ENCODE data around the gene R3HDM2.

Gene R3HDM2

GRCh38 chr12:57430931-57431566, at the start of gene R3HDM2:
Gene R3HDM2, minus strand, starts transcription at chr12:57431043. Its CDS starts 120,615 bp downstream, at chr12:57310428.
- DNase-seq = peak; percentile 95

DNA sequence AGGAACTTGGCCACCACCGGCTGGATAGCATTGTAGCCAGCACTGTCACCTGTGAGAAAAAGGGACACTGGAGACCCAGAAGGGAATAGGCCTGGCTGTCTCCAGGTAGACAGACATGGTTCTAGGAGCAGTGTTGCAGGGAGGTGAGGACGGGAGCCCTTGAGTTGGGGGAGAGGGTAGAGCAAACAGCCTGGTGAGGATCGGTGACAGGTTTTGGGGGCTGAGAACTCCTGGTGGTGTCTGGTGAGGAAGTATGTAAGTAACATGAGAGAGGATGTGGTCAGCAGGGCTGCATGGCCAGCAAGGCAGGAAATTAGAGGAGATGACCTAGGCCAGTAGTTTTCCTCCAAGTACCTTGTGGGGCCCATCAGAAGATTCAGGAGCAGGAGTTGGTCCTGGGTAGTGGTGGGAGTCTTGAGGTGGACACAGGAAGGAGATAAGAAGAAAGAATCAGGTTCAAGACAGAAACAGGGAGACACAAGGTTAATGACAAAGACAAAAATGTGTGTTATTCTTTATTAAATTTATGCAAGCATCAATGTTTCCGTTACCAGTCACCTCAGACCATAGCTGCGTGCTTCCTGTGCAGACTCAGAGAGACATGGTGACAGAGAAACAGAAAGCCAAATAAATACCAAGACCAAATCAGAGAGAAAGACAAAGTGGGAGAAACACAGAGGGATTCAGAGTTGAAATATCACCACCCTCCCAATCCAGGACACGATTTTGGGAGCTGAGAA, 48.7 kb upstream of the R3HDM2 start, which contains the start of gene ARHGAP9:
Gene ARHGAP9 (minus strand): TSS at position 491 of the 740 bp plus-strand sequence. CDS start 460 bp downstream, at position 31.
- DNase-seq = peak; percentile 87

DNA sequence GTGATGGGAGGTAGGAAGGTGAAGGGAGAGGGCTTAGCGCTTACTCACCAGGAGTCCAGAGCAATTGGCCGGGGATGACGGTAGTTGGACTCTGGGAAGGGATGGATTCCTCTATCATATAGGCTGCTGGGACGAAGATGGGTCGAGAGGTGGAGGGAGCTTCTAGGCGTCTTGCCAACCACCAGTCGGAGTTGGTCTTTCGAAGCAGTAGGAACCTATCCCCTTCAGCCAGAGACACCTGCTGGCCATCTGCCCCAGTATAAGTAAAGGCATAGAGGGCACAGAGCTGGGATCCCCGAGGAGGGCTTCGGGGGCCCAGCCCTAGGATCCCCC, 48.2 kb upstream of the R3HDM2 start:
- DNase-seq = no peak

- peak; percentile 79 for DNase-seq
These were observed 47.2 kb upstream of the R3HDM2 start for GRCh38 chr12:57477710-57478681.

DNA sequence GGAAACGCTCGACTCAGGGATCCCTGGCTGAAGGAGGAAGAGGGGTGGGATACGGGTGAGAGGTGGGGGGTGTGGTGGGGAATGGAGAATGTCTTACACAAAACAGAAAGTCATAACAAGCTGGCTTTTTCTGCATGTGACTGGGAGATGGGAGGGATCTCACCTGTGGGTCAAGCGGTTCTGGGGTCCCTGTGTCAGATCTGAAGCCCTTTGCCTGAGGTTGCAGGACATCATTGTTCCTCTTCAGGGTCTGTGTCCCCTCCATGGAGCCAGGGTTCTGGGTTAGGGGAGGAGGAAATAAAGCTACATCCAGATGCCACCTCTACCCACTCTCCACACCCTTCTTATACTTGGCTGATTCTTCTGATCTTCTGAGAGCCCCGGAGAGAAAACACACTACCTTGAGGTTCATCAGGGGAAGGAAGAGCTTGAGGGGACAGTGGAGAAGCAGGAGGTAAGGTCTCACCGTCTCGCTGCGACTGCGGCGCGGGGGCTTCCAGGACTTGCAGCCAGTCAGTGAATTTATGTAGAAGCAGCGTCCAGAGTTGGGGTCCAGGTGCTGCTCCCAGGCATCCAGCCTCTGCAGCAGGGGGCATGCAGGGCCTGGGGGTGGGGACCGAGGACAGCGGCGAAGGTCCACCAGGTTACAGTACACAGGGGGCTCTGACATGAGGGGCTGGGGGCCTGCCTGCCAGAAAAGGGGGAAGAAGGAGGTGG, 46.3 kb upstream of the R3HDM2 start:
- DNase-seq = peak; percentile 39

DNA sequence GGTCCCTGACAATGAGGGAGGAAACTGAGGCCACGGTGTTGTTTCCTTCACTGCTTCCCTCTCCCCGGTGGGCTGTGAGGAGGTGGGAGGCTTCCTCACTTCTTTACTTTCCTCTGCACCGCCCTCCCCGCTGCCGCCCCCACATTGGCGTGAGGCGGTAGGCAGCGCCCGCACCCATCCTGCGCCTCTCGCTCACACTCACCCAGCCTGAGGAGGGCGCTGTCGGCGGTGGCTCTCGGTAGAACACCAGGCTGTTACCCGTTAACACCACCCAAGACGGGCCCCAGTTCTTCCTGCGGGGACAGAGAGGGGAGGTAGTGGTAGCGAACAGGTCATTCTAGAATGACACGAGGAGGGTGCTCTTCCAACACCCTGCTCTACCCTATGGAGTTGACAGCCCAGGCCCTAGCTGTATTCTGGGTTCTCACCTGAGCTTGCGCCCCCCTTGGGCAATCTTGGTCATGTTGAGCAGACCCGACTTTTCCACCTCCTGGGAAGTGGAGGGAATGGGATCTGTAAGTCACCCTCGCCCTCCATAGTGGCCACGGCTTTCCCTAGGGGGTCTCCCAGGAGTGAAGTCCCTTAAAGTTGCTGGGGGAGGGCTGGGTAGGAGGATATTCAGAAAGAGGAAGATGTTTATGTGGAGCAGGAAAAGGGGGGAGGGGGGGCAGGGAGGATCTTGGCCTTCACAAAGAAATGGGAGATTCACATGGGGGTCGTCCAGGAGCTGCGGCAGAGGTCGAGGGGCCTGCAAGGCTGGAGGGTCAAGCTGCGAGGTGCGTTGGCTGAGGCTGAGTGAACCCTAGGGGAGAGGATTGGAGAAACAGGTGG, 45.5 kb upstream of the R3HDM2 start:
- DNase-seq = peak; percentile 80

GRCh38 chr12:57475271-57476161, 44.7 kb upstream of the R3HDM2 start:
- no peak for DNase-seq

DNA sequence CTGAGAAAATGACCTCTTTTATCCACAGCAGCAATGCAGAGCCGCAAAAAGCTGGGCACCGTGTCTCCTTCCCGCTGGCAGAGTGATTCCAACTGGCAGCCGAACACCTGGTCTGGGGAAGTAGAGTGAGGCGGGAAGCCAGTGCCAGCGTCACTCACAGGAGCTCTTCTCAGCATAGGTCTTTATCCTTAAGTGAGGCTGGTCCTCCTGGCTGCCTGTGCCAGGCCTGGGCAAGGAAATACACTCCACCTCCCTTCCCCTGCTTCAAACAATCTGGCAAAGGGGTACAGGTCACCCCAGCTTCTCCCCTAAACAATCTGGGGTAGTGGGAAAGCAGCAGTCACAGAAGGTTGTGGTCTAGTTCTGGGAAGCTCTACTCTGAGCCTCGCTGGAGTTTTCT, 44.0 kb upstream of the R3HDM2 start:
- no peak for DNase-seq

DNA sequence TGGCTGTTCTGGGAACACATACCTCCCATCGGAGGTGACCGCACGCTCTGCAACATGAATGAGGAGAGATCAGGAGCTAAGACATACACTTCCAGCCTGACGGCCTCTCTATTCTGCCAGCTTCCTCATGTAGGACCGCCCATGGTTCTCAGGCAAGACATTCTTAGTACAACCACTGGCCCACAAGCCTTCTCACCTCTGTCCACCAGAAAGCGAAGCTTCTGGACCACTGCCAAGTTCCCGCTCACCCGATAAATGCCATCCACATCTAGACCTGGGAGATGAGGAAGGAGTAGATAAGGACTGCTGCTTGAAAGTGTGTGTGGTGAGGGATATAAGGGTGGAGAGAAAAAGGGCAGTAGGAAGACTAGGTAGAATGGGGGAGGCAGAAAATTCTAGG, 43.6 kb upstream of the R3HDM2 start:
- DNase-seq = no peak

GRCh38 chr12:57473886-57474285, 43.0 kb upstream of the R3HDM2 start:
- DNase-seq = no peak

DNA sequence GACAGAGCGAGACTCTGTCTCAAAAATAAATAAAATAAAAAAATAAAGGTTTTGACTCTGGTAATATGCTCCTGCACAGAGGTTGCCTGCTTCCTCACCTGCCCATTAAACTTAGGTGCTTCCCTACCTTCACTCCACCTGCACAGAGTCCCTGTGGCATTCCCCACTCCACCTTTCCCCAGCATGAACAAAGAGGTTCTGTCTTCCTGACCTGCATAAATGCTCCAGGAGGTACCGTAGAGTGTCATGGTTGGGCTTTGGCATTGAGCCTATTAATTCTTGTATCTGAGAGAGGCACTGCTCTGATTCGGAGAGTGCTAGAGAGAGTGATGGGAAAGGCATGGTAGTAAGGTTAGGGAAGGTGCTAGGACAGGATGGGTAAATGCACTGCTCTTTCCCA, 42.5 kb upstream of the R3HDM2 start:
- DNase-seq = no peak

DNA sequence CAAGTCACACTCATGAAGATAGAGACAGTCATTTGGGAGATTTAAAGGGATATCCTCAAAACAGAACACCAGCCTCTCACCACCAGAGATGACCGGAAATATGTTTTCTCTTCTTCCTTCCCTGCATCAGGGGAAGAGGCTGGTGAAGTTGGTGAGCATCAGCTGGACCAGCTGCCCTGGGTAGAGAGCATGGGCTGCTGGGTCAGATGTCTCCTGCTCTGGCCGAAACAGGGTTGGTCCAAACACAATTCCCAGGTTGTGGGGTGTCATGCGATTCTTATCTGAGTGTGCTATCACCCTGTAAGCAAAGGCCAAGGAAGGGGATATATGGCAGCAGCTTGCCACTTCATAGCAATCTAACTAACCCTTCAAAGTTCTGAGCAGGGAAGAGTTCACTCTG, 41.5 kb upstream of the R3HDM2 start:
- DNase-seq = no peak

DNA sequence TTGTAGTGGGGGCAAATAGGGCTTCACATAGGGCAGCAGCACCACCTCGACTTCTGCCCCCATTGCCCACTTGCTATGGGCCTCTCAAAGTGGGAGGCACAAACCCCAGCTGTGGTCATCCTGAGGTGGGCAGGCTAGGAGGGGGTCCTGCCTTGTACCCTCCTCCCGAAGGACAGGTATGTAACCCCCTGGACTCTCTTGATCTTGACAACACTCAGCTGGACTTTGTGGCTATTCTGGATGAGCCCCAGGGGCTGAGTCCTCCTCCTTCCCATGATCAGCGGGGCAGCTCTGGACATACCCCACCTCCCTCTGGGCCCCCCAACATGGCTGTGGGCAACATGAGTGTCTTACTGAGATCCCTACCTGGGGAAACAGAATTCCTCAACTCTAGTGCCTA, 40.8 kb upstream of the R3HDM2 start:
- DNase-seq = no peak

GRCh38 chr12:57470970-57471656, 40.3 kb upstream of the R3HDM2 start:
- no peak for DNase-seq

GRCh38 chr12:57470286-57470969, 39.6 kb upstream of the R3HDM2 start:
- DNase-seq = no peak

GRCh38 chr12:57469296-57470164, 38.7 kb upstream of the R3HDM2 start:
- no peak for DNase-seq

DNA sequence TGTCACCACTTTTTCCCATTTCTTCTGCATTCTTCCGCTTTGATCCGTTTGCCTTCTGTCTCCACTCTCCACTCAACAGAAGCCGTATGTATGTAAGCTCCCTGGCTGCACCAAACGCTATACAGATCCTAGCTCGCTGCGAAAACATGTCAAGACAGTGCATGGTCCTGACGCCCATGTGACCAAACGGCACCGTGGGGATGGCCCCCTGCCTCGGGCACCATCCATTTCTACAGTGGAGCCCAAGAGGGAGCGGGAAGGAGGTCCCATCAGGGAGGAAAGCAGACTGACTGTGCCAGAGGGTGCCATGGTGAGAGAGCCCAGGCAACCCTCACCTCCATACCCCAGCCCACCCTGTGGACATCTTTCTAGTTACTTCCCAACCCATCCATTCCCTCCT, 37.1 kb upstream of the R3HDM2 start:
- DNase-seq = no peak

- DNase-seq = no peak
These were observed 36.5 kb upstream of the R3HDM2 start for GRCh38 chr12:57467212-57467874.
